T-helper 2 cell (primary cell): ENCODE data around the gene EPHX1.

Experiments
- DNase-seq, 5 experiments: peaks; one replicate each; pipeline versions ENCODE4 v3.0.0 to v3.0.0-alpha.2; 2012 to 2022

EPHX1 gene

DNA sequence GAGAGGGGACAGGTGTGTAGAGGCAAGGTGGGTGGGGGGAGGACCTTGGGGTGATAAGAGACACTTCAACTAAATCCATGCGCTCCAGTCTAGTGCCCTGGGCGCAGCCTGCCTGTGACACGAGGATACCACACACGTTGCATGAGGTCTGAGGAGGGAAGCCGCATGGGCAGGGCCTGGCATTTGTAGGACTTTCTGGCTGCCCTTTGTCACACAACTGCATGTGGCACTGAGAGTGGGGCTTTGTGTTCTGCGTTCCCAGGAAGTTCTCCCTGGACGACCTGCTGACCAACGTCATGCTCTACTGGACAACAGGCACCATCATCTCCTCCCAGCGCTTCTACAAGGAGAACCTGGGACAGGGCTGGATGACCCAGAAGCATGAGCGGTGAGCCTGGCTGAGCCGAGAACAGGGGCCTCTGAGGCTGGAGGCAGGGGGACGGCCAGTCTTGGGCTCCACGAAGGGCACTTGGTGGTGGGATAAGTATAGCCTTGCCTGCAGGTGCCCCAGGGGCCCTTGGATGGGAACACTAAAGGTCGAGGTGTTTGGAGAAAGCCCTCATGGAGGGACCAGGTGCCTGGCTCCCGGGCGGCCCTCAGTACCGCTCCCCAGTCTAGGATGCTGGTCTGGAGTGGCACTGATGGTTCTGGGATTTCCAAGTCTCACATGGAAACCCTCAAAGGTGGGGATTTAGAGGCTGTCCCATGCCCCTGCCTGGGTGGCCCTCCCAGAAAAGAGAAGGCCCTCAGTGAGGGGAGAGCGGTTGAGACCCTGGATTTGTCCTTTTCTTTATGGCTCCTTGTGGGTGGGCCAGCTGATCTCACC, 34.5 kb downstream of the EPHX1 start:
- DNase-seq, result no peak

- no peak for DNase-seq
Measured at GRCh38 chr1:225845097-225845496, 35.2 kb downstream of the EPHX1 start.

GRCh38 chr1:225845571-225846259, 35.8 kb downstream of the EPHX1 start:
- peak in 1 of 5 experiments; percentile 46 for DNase-seq

DNA sequence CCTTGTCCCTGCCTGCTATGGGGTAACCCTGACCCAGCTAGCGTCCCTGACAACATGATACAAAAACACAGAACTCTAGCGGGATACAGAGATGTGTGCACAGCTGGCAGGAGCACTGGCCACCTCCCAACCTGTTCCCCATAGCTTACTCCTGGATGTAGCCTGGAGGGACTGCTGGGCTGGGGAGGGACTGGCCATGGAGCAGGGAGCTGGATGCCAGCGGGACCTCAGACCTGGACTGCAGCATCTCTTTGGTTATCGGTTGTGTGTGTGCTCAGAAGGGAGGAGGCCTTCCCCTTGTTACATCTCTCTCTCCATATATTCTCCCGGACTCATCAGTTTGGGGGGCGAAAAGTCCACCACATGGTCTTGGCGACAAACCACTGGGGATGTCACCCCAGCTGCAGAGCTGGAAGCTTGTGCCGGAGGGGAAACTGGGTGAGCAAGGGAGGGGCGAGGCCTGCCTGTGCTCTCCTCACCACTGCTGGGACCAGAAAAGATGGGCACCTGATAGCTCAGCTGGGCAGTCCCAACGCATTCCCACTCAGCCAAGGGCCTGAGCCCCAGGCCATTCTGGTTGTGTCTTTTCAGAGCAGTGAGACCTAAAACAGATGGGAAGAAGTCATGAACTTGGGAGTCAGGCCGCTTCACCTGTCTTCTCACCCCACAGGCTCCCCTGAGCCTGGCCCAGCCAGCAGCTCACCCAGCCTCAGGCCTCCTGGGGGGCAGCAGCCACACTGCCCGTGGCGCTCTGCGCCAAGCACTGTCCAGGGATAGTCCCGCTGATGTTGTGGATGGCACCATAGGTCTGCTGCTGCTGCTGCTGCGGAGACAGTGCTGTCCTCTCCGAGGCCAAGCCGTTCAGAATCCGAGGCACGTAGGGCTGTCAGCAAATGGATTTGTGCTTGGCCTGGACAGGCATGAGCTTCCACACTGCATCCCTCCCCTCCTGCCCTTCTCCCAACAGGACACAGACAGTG, 36.7 kb downstream of the EPHX1 start:
- DNase-seq, result no peak

DNA sequence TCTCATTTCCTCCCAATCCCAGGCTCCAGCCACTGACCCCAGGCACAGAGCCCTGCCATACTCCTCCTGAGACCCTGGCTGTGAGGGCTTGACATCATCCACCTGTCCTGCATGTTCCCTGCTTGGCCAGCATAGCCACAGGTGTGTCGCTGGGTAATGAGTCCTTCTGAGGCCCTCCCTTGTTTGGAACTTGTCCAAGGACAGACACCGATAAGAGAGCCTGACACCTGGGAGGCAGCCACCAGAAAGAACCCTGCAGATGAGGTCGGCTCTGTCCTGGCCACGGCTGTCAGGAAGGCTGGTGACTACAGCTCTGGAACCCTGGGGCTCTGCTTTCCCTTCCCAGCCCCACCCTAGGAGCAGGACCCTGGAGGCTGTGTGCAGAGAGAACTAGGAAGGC, 37.7 kb downstream of the EPHX1 start:
- no peak for DNase-seq

DNA sequence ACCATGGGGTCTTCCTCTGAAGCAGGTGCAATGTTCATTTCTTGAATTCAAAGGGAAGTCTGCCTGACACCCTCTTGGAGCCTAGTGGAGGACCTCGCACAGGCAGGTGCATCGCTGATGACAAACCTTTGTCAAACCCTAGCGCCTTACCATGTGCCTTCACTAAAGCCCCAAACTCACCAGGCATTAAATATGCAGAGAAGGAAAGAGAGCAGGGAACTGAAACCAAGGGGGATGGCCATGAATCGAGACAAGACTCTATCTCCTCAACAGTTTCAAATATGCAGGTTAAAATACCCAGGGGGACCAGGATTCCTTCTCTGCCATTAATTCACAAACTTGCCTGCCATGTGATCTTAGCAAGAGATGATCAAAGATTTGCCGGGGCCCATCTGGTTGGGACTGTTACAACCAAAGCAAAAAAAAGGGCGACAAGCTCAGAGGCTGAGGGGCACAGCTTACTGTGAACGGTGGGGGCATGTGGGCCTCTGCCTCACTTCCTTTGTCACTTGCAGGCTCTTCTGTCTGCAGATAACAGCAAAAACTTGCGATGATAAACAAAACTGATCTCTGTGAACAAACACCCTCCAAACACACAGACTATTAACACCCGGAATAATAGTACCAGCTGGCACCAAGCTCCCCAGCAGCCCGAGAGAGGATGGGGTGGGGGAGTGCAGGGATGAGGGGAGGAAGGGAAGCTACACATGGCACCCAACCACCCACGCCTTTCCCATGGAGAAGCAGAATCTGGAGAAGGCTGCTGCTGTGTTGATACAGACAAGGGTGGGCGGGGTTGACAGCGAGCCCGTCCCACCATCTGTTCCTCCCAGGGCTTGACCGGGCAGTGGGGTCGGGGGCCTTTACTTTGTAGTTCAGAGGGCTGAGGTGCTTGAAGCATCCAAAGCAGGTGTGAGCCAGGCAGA, 38.4 kb downstream of the EPHX1 start:
- peak in 1 of 5 experiments; percentile 48 for DNase-seq

GRCh38 chr1:225849925-225850324, 40.0 kb downstream of the EPHX1 start:
- peak in 1 of 5 experiments; percentile 51 for DNase-seq

DNA sequence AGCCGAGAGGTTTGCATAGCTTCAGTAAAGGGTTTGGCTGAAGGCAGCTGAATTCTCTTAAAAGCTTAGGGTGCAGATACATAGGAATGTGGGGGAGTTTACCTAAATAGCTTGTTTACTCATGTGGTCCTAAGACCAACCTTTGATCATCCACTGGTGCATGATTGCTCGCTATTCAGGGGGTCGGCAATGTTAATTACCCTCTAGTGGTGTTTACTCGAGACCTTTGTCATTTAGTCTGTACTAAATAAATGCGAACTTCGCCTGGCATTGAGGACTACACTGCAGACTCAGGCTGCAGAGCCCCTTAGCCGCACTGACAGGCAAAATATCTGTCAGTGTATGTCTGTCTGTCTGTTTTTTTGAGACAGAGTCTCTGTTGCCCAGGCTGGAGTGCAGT, 40.4 kb downstream of the EPHX1 start:
- no peak for DNase-seq

DNA sequence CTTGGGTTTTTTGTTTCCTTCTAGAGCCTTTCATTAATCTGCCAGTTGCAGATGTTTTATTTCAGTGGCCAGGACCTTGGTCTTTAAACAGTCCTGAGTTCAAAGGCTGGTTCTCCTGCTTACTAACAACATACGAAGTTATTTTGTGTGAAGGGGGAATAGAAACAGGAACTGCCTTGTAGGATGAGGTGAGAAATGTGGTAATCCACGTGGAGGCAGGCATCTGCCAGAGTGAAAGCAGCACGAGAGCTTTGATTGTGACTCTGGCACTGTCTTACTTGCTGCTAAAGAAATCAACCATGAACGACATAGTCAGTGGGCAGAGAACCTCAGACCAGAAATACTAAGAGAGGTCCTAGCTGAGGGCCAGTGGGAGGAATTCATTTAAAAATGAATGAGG, 41.9 kb downstream of the EPHX1 start:
- DNase-seq, result peak in 1 of 5 experiments; percentile 36

GRCh38 chr1:225852413-225853124, 42.6 kb downstream of the EPHX1 start:
- no peak for DNase-seq

GRCh38 chr1:225853441-225853840, 43.5 kb downstream of the EPHX1 start:
- no peak for DNase-seq

DNA sequence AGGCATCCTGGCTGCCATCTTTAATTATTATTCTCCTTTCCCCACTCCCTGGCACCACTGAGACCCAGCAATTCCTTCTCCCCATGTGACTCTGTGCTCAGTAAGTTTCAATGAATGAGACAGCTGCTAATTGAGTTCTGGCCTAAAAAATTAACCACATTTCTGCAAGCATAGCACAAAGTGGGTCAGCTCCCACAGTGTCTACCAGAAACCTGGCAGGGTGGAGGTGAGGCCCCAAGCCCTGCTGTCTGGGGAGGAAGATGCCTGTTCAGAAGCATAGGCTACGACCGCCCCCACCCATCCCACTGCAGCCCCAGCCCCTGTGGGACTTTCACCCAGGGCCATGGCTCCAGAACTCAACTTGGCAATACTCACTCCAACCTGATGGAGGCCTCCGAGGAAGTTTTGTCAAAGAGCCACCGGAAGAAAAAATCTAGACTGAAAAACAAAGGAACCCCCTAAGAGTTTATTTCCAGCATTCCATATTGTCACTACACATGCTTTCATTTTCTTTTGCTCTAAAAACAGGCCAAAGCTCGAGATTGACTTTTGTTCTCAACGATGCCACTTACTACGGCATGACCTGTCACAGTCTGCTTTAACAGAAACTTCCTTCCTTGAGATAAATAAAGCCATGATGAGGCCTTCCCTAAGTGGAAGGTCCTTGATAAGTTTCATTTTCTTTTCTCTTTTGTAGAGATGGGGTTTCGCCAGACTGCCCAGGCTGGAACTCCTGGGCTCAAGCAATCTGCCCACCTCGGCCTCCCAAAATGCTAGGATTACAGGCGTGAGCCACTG, 45.8 kb downstream of the EPHX1 start:
- DNase-seq, result peak in 1 of 5 experiments; percentile 49

GRCh38 chr1:225857256-225857655, 47.3 kb downstream of the EPHX1 start:
- DNase-seq, result no peak

GRCh38 chr1:225859151-225859550, 49.2 kb downstream of the EPHX1 start:
- no peak for DNase-seq

DNA sequence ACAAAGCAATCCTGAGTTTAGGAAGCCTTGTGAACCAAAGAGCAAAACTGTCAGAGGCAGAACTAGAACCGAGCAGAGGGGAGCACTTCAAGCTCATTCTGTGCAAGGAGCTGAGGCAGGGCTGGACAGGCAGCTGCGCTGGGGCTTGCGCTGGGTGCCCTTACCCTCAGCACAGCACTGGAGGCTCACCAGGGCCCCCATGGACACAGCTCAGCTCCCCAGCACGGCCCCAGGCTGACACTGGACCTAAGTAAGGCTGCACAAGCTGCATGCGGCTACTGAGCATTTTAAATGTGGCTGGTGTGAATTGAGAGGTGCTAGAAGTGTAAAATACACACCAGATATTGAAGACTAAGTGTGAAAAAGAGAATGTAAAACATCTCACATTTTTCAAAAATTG, 50.2 kb downstream of the EPHX1 start:
- DNase-seq, result no peak

- no peak for DNase-seq
Measured at GRCh38 chr1:225860876-225861441, 51.0 kb downstream of the EPHX1 start.

DNA sequence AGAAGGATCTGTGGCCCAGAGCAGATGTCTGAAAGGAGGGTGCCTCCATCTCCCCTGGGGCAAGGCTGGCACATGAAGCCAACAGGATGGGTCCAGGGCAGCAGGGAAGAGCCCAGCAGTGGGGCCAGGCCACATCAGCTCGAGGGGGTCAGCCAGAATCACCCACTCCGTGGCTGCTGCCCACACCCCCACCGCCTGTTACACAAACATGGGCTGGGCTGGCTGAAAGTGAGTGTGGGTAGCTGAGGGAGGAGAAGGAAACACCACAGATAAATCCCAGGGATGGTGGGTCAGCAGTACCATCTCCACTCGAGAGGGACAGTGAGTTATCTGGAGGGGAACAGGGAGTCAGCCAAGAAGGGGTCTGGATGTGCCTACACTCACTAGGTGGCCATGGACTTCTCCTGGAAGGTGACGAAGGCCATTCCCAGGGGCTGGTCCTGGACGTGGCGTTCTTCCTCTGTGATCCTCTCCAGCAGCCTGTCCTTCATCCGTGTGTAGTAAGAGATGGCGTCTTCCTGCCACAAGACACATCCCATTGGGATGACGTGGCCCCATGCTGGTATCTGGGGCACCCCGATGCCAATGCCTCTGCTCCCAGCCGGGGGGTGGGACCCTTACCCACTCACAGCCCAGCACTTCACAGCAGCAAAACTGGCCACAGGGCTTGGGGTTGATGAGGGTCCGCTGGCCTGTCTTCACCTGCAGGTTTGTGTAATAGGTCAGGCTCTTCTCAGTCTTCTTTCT, 52.1 kb downstream of the EPHX1 start:
- no peak for DNase-seq

- no peak for DNase-seq
Measured at GRCh38 chr1:225862581-225862950, 52.6 kb downstream of the EPHX1 start.

DNA sequence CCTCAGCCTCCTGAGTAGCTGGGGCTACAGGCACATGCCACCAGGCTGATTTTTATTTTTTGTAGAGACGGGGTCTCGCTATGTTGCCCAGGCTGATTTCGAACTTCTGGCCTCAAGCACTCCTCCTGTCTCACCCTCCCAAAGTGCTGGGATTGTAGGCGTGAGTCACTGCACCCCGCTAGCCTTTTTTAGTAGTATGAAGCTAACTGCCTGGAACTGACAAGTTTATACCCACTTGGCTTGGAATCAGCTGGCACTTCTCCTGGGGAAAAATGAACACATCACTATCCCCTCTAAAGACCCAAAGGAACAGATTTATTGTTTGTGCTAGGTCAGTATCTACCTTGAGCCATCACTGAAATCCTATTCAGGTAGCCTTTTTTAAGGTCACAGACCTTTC, 53.2 kb downstream of the EPHX1 start:
- DNase-seq, result no peak
